NCI-H748 treated with DMSO at 0.1 percent for 48 hours (cell line): ENCODE measurements around the gene SLC9A9.

Source experiments
- DNase-seq: peaks from one replicate; lab custom pipeline; 2025; lab: John Stamatoyannopoulos, UW

SLC9A9 gene

GRCh38 chr3:143648218-143648617 lies 200.1 kb downstream of the SLC9A9 start:
- DNase-seq, result no peak

GRCh38 chr3:143644370-143645089 lies 203.7 kb downstream of the SLC9A9 start:
- DNase-seq, result peak; percentile 41

GRCh38 chr3:143643905-143644304 lies 204.4 kb downstream of the SLC9A9 start:
- DNase-seq, result no peak

GRCh38 chr3:143640774-143641173 lies 207.5 kb downstream of the SLC9A9 start:
- DNase-seq, result no peak

GRCh38 chr3:143637133-143637532 lies 211.1 kb downstream of the SLC9A9 start:
- DNase-seq, result no peak

GRCh38 chr3:143634991-143635390 lies 213.3 kb downstream of the SLC9A9 start:
- DNase-seq, result no peak

GRCh38 chr3:143634427-143634826 lies 213.8 kb downstream of the SLC9A9 start:
- DNase-seq, result no peak

- DNase-seq, result no peak
Observed at GRCh38 chr3:143633816-143634215, 214.5 kb downstream of the SLC9A9 start.

- DNase-seq, result no peak
Observed at GRCh38 chr3:143629726-143630125, 218.5 kb downstream of the SLC9A9 start.

- no peak for DNase-seq
Observed at GRCh38 chr3:143628971-143629370, 219.3 kb downstream of the SLC9A9 start.

GRCh38 chr3:143627336-143627735 lies 220.9 kb downstream of the SLC9A9 start:
- no peak for DNase-seq

GRCh38 chr3:143619231-143619630 lies 229.0 kb downstream of the SLC9A9 start:
- DNase-seq, result no peak

- no peak for DNase-seq
Observed at GRCh38 chr3:143617050-143617449, 231.2 kb downstream of the SLC9A9 start.

- no peak for DNase-seq
Observed at GRCh38 chr3:143613226-143613625, 235.0 kb downstream of the SLC9A9 start.

GRCh38 chr3:143612541-143612940 lies 235.7 kb downstream of the SLC9A9 start:
- DNase-seq, result no peak

- DNase-seq, result no peak
Observed at GRCh38 chr3:143608966-143609365, 239.3 kb downstream of the SLC9A9 start.

GRCh38 chr3:143605233-143605950 lies 242.9 kb downstream of the SLC9A9 start:
- no peak for DNase-seq

- no peak for DNase-seq
Observed at GRCh38 chr3:143604402-143605185, 243.7 kb downstream of the SLC9A9 start.

- no peak for DNase-seq
Observed at GRCh38 chr3:143603774-143604173, 244.5 kb downstream of the SLC9A9 start.

GRCh38 chr3:143601723-143602484 lies 246.4 kb downstream of the SLC9A9 start:
- DNase-seq, result no peak

GRCh38 chr3:143600756-143601718 lies 247.2 kb downstream of the SLC9A9 start:
- DNase-seq, result no peak
